ENCODE measurements around the gene CKAP4. TPM values are rescaled to one million over a fixed set of nuclear protein-coding genes. Genes with fewer than 3 reads are reported as not detected.

CKAP4 gene
- total and polyA plus RNA-seq, 2 experiments from 2014 or later, result 32.3 to 58.8 TPM

GRCh38 chr12:106269150-106269771 is 21.4 kb upstream of the CKAP4 start:
- no peak overlapping the region for H3K4me3 ChIP-seq
- ATAC-seq (no peak), DNase-seq (ENCODE audit: low spot score) (no peak)
- Mint-ChIP-seq H3K27me3 (ENCODE audit: insufficient read depth, low read depth, poor library complexity) (no peaks in the 10 kb centered on the region), H3K36me3 (ENCODE audit: low read depth) (no peaks in the 10 kb centered on the region), H3K9me3 (no peaks in the 10 kb centered on the region), H3K4me3 (no peak overlapping the region), H3K27ac (no peak overlapping the region; the same call in 1 of the 2 replicates), H3K4me1 (no peaks in the 10 kb centered on the region)
- no peaks in the 10 kb centered on the region for H3K9me2 ChIP-seq (ENCODE audit: insufficient read depth)
- TF ChIP-seq ZNF114 (CRISPR knock-in tag; IDR thresholded peaks at IDR 0.05) (no peak), EZH2phosphoT487 (IDR thresholded peaks at IDR 0.05; ENCODE audit: unreplicated experiment) (no peak), ZNF331 (CRISPR knock-in tag; IDR thresholded peaks at IDR 0.05; ENCODE audit: low read depth) (no peak), ETS1 (IDR thresholded peaks at IDR 0.05) (no peak), STAT1 (IDR thresholded peaks at IDR 0.05; ENCODE audit: unreplicated experiment) (no peak), ZNF462 (CRISPR knock-in tag; IDR thresholded peaks at IDR 0.05) (no peak), JUNB (IDR thresholded peaks at IDR 0.05; ENCODE audit: unreplicated experiment) (no peak), CREB1 (CRISPR knock-in tag; IDR thresholded peaks at IDR 0.05; ENCODE audit: low read depth) (no peak), EZH2 (IDR thresholded peaks at IDR 0.05; ENCODE audit: low read depth, unreplicated experiment) (no peak), NANOG (IDR thresholded peaks at IDR 0.05; ENCODE audit: borderline replicate concordance) (no peak), POLR2AphosphoS5 (IDR thresholded peaks at IDR 0.05; ENCODE audit: low read depth) (no peak), REST (IDR thresholded peaks at IDR 0.05; ENCODE audit: unreplicated experiment) (no peak), CTCF (conservative IDR thresholded peaks at IDR 0.05; ENCODE audit: low read depth in 2 of 2) (no peak)
- H3F3A ChIP-seq (replicated peaks; ENCODE audit: low read depth), result no peaks in the 10 kb centered on the region
- H3K79me2 ChIP-seq (replicated peaks; ENCODE audit: insufficient read depth), result no peaks in the 10 kb centered on the region
- H3K36me3 ChIP-seq (ENCODE audit: insufficient read depth), result no peaks in the 10 kb centered on the region
- no peaks in the 10 kb centered on the region for H3K4me1 ChIP-seq (ENCODE audit: insufficient read depth)
- no peak overlapping the region for H3K27ac ChIP-seq (ENCODE audit: low read depth)
- H2AFZ ChIP-seq, result no peak overlapping the region
- H3K4me2 ChIP-seq, result no peak overlapping the region
- H3K27me3 ChIP-seq (ENCODE audit: insufficient read depth), result no peaks in the 10 kb centered on the region
- no peaks in the 10 kb centered on the region for H4K20me1 ChIP-seq (replicated peaks; ENCODE audit: insufficient read depth)
